Naive B cell (primary cell): ENCODE results near the gene GAK. TPM values are rescaled to one million over a fixed set of nuclear protein-coding genes. Genes with fewer than 3 reads are reported as not detected.

Experiments used
- ATAC-seq, 2 donors: fragments of 150-1000 bp; cut with Tn5 transposase; 2 replicates each; pipeline ENCODE4 v1.10.0; 2021; ENCODE audit warnings: low read depth in 2 of 2, mild to moderate bottlenecking in 2 of 2, moderate library complexity in 2 of 2
- DNase-seq: peaks from one replicate; pipeline ENCODE4 v3.0.0; 2022
- H3K27ac Mint-ChIP-seq, 6 donors: one replicate each; pipeline ENCODE4 v1.8.0; 2020 to 2022; ENCODE audit warnings: mild to moderate bottlenecking in 6 of 6, mixed read lengths in 6 of 6, moderate library complexity in 5 of 6, inconsistent platforms in 2 of 6
- H3K27me3 Mint-ChIP-seq, 3 donors: one replicate each; pipeline ENCODE4 v1.8.0; 2021 to 2022; ENCODE audit warnings: mixed read lengths in 3 of 3, mild to moderate bottlenecking in 1 of 3
- H3K36me3 Mint-ChIP-seq, 2 donors: one replicate each; pipeline ENCODE4 v1.8.0; 2020 to 2022; ENCODE audit warnings: mixed read lengths in 2 of 2, inconsistent platforms in 1 of 2, mild to moderate bottlenecking in 1 of 2
- H3K4me1 Mint-ChIP-seq, 3 donors: one replicate each; pipeline ENCODE4 v1.8.0; 2020 to 2022; ENCODE audit warnings: mixed read lengths in 3 of 3, inconsistent platforms in 1 of 3, mild to moderate bottlenecking in 1 of 3, moderate library complexity in 1 of 3
- H3K4me3 Mint-ChIP-seq, 8 donors: one replicate each; pipeline ENCODE4 v1.8.0; 2020 to 2022; ENCODE audit warnings: mild to moderate bottlenecking in 8 of 8, mixed read lengths in 8 of 8, moderate library complexity in 8 of 8, inconsistent platforms in 2 of 8
- H3K9me3 Mint-ChIP-seq, 7 donors: one replicate each; pipeline ENCODE4 v1.8.0; 2020 to 2022; ENCODE audit warnings: mixed read lengths in 7 of 7, mild to moderate bottlenecking in 5 of 7, inconsistent platforms in 2 of 7, moderate library complexity in 1 of 7
- polyA plus RNA-seq, 6 donors: library from polyadenylated mRNA; unstranded; fragments of 300-500 nt; fragmentation: Illumina TruSeq; gene quantifications; one replicate each; pipeline ENCODE4 v1.2.3, GENCODE V29; 2021; ENCODE audit warnings: low read depth in 6 of 6

Gene GAK
- polyA plus RNA-seq, 6 donors from 2014 or later = 28.5 to 71.3 (median 48.1) TPM

DNA sequence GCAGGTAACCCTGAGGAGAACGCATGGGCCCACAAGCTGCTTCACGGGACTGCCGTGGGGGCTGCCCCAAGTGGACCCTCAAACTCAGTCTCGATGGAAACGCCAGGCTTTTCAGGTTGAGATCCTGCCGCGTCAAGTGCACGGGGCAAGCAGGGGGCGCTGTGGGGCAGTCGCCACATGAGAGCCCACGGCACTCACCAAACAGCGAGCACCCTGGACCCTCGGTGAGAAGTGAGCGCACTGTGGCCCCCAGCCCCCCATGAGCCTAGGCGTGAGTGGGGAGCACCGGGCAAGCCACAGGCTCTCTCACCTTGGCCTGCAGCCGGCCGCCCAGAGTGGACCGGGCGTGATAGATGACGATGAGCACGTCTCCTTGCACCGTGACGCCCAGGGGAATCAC lies 55.3 kb downstream of the GAK start:
- Mint-ChIP-seq H3K9me3 (no peaks in the 10 kb centered on the region), H3K4me1 (peaks cover 0 to 5% (median 4%) of the 10 kb centered on the region in 3 donors), H3K27ac (peak overlapping the region in 1 of 6 donors; percentile 88), H3K36me3 (peaks cover 8 to 38% of the 10 kb centered on the region in 2 donors), H3K27me3 (no peaks in the 10 kb centered on the region), H3K4me3 (no peak overlapping the region)
- DNase-seq (peak; percentile 17), ATAC-seq (no peak)

DNA sequence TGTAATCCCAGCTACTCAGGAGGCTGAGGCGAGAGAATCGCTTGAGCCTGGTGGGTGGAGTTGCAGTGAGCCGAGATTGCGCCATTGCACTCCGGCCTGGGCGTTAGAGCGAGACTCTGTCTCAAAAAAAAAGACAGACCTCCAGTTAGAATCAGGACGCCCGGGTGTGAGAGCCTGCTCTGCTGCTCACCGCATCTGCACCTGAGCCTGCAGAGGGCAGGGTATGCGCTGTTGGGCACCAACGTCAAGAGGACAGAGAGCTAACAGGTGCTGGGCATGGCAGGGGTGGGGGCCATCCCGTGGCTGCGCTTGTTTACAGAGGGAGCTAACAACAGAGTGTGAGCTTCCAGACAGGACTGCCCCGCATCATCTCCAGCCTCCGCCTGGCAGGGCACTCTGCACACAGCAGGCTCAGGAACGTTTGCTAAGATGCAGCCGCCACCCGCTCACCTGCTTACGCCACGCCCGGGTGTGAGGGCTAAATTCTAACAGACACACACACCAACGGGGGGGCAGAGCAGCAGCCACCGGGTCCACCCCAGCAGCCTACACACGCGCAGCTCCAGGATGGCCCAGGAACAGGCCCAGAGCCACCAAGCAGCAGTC lies 56.2 kb downstream of the GAK start:
- DNase-seq (no peak), ATAC-seq (no peak)
- Mint-ChIP-seq H3K4me3 (peak overlapping the region in 1 of 8 donors; percentile 47), H3K27ac (peak overlapping the region in 1 of 6 donors; percentile 74), H3K4me1 (peaks cover 0 to 5% (median 4%) of the 10 kb centered on the region in 3 donors), H3K36me3 (peaks cover 8 to 38% of the 10 kb centered on the region in 2 donors), H3K9me3 (no peaks in the 10 kb centered on the region), H3K27me3 (no peaks in the 10 kb centered on the region)

DNA sequence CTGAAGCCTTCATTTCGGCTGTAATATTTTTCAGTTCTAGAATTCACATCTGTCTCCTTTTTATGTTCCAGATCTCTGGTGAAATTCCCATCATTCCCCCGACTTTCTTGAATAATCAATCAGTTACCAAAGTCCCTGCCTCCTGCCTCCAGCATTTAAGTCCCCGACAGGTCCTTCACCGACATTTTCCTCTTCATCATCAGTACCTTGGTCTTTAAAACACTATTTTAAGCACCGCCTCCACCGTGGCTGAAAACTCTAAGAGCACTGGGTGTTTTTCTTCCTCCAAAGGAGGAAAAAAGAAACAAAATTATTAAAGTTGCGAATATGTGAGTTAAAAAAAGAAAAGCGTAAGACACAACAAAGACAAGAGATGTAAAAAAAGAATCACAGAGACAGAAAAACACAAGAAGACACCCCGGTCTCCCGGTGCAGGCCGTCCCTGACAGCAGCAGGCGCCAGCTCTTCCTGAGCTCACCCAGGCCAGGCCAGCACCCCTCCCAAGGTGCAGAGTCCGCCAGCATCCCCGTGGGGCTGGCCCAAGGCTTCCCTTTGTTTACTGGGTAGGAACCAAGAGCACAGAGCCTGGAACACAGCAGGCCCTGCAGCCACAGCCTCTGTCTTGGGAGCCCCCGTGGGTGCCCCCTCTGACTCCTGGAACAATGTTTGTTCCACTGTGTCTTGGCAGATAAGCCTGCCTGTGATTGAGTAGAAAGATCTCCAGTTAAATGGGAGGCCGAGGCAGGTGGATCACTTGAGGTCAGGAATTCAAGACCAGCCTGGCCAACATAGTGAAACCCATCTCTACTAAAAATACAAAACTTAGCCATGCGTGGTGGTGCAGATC lies 56.9 kb downstream of the GAK start:
- peaks cover 8 to 38% of the 10 kb centered on the region in 2 donors for H3K36me3 Mint-ChIP-seq
- ATAC-seq = no peak

DNA sequence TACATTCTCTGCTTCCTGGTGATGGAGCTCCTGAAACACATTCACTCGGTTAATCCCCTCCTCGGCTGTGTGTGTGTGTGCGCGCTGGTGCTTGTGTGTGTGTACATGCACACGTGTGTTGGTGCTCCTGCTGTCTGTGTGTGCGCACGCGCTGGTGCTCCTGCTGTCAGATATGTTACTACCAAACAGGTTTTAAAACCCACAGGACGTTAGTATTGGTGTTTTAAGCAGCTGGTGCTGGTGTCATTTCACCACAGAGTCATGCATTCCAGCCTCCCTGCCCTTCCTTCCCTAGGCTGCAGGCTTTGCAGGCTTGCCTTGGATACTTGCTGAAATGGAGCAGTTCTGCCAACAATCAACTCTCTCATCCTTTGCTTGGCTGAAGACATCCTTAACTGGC lies 58.1 kb downstream of the GAK start:
- DNase-seq = no peak
- H3K4me3 Mint-ChIP-seq = no peak overlapping the region
- H3K36me3 Mint-ChIP-seq = peaks cover 0 to 28% of the 10 kb centered on the region in 2 donors
- H3K27ac Mint-ChIP-seq = no peak overlapping the region
- ATAC-seq = no peak
- peaks cover 0 to 5% (median 4%) of the 10 kb centered on the region in 3 donors for H3K4me1 Mint-ChIP-seq
- no peaks in the 10 kb centered on the region for H3K9me3 Mint-ChIP-seq
- H3K27me3 Mint-ChIP-seq = no peaks in the 10 kb centered on the region

More for the DNA sequence above, 56.9 kb downstream of the GAK start:
- H3K27ac Mint-ChIP-seq = peak overlapping the region in 1 of 6 donors; percentile 40
- no peaks in the 10 kb centered on the region for H3K9me3 Mint-ChIP-seq
- H3K4me1 Mint-ChIP-seq = peaks cover 0 to 5% (median 4%) of the 10 kb centered on the region in 3 donors
- H3K27me3 Mint-ChIP-seq = no peaks in the 10 kb centered on the region
- peak overlapping the region in 1 of 8 donors; percentile 56 for H3K4me3 Mint-ChIP-seq
- DNase-seq = no peak

DNA sequence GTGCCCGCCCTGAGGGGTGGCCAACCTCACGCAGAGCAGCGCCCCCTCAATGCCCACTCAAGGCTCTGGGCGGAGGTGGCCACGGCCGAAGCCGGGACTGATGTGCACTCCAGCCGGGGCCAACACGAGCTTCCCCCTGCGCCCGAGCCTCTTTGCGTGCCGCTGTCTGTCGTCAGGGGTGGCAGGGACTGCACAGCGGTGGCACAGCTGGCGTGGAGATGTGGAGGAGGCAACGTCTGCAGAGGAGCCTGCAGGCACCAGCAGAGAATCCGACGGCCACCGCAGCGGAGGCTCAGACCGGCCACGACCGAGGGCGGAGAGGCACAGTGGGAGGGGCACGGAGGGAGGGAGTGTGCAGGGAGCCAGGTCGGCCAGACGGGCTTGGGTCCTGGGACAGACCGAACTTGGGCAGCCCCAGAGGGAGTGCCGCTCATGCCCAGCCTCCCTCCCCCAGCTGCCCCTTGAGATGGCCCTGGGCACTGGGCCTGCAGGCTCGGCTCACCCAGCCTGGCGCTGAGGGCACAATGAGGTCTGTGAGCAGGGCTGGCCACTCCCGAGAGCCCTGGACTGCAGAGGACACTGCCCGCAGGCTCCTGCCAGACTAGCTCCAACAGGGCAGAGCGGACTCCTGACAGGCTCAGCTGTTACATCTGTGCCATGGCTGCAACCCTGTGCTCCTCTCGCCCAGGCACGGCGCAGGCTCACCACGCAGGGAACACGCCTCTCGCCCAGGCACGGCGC lies 59.7 kb downstream of the GAK start:
- no peak for ATAC-seq
- Mint-ChIP-seq H3K4me3 (no peak overlapping the region), H3K36me3 (peaks cover 0 to 21% of the 10 kb centered on the region in 2 donors), H3K9me3 (no peaks in the 10 kb centered on the region), H3K27me3 (no peaks in the 10 kb centered on the region), H3K4me1 (peaks cover 0 to 5% (median 4%) of the 10 kb centered on the region in 3 donors), H3K27ac (no peak overlapping the region)
- no peak for DNase-seq

DNA sequence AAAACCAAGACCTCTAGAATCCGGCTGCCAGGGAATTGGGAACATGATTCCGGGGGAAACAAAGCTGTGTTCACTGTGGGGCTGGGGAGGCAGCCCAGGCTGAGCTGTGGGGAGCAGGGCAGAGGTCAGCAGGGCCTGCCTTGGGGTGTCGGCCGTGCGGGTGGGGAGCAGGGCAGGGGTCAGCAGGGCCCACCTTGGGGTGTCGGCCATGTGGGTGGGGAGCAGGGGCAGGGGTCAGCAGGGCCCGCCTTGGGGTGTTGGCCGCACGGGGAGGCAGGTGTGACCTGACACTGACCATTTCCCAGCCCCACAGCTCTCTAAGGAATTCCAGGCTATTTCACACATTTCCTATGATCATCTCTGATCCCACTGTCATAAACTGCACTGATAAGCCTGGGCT lies 60.6 kb downstream of the GAK start:
- Mint-ChIP-seq H3K4me1 (peaks cover 0 to 5% (median 4%) of the 10 kb centered on the region in 3 donors), H3K4me3 (no peak overlapping the region), H3K27me3 (no peaks in the 10 kb centered on the region), H3K36me3 (peaks cover 0 to 21% of the 10 kb centered on the region in 2 donors), H3K27ac (peak overlapping the region in 1 of 6 donors; percentile 59), H3K9me3 (no peaks in the 10 kb centered on the region)
- DNase-seq (no peak), ATAC-seq (no peak)

DNA sequence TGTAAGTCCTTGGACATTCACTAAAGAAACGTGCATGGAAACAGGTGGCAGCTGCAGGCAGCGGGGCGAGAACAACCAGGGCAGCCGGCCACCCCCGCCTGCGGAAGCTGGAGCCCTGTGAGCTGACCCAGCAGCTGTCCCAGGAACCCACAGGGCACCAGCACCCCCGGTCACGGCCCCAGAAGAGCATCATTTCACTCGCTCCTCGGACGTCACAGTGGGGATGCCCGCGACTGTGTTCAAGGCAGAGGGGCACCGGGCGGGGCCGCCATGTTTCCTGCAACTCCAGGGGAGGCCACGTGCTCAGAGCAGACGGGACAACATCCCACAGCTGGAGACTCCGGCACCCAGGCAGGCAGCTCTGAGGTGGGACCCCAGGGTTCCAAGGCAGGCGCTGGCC lies 61.2 kb downstream of the GAK start:
- H3K27ac Mint-ChIP-seq = no peak overlapping the region
- no peak overlapping the region for H3K4me3 Mint-ChIP-seq
- DNase-seq = no peak
- H3K9me3 Mint-ChIP-seq = no peaks in the 10 kb centered on the region
- no peaks in the 10 kb centered on the region for H3K27me3 Mint-ChIP-seq
- H3K36me3 Mint-ChIP-seq = peaks cover 0 to 21% of the 10 kb centered on the region in 2 donors
- no peak for ATAC-seq
- peaks cover 0 to 5% (median 4%) of the 10 kb centered on the region in 3 donors for H3K4me1 Mint-ChIP-seq

DNA sequence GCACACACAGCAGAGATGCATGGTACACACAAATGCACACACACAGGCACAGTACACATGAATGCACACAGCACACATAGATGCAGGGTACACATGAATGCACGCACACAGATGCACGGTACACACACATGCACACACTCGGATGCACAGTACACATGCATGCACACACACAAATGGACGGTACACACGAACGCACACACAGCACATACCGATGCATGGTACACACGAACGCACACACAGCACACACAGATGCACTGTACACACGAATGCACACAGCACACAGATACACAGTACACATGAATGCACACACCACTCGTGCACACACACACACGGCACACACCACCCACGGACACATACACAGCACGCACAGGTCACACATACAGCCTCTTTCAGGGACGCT lies 62.3 kb downstream of the GAK start:
- ATAC-seq = no peak

DNA sequence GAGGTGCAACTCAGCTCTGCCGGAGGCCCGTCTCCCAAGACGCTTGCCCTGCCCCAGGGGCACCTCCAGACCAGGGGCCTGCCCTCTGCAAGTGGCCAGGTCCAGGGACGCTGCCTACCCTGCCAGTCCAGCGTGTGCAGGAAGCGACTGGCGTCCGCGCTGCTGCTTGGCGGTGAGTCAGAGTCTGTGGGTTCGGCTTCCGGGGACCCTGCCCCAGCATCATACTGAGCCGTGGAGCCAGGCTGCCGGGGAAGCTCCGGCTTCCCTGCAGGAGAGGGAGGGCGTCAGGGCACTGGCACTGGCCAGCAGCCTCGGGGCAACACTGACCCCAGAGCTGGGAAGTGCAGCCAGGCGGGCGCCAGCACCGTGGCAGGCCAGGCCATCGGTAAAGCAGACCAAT lies 63.7 kb downstream of the GAK start:
- H3K36me3 Mint-ChIP-seq = peaks cover under 1 to 5% of the 10 kb centered on the region in 2 donors
- no peak for DNase-seq
- H3K9me3 Mint-ChIP-seq = no peaks in the 10 kb centered on the region
- H3K4me1 Mint-ChIP-seq = peaks cover 0 to 3% (median 1%) of the 10 kb centered on the region in 3 donors
- no peaks in the 10 kb centered on the region for H3K27me3 Mint-ChIP-seq
- H3K4me3 Mint-ChIP-seq = no peak overlapping the region
- no peak overlapping the region for H3K27ac Mint-ChIP-seq
- ATAC-seq = no peak

More for the DNA sequence above, 62.3 kb downstream of the GAK start:
- peaks cover 0 to 16% of the 10 kb centered on the region in 2 donors for H3K36me3 Mint-ChIP-seq
- no peak for DNase-seq
- no peaks in the 10 kb centered on the region for H3K27me3 Mint-ChIP-seq
- no peak overlapping the region for H3K27ac Mint-ChIP-seq
- peak overlapping the region in 1 of 8 donors; percentile 19 for H3K4me3 Mint-ChIP-seq
- H3K4me1 Mint-ChIP-seq = peaks cover 0 to 5% (median 4%) of the 10 kb centered on the region in 3 donors
- H3K9me3 Mint-ChIP-seq = no peaks in the 10 kb centered on the region

DNA sequence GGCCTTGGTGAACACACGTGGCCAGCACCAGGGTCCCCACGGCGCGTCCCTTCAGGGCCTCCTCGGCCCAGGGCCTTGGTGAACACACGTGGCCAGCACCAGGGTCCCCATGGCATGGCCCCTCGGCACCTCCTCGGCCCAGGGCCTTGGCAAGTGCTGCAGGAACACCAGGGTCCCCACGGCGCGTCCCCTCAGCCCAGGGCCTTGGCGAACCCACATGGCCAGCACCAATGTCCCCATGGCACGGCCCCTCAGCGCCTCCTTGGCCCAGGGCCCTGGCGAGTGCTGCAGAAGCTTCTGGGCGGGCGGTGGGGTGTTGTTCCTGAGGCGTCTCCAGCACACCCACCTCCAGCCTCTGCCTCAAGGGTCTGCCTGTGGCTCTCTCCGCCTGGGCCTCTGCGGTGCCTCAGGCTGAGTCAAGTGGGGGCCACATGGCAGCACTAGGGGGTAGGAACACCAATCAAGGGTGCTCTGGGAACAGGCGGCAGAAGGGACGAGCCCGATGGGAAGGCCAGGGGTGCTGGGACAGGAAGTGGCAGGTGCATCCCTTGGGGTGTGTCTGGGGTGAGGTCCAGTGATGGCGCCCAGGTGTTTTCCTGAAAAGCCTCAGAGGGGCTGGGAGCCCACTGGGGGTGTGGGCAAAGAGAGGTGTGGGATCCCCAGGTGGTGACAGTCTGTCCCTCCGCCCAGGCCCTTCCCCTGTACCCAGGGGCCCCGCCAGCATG lies 64.4 kb downstream of the GAK start:
- Mint-ChIP-seq H3K4me3 (no peak overlapping the region), H3K27me3 (no peaks in the 10 kb centered on the region), H3K9me3 (no peaks in the 10 kb centered on the region), H3K36me3 (peaks cover 8 to 9% of the 10 kb centered on the region in 2 donors), H3K27ac (no peak overlapping the region), H3K4me1 (no peaks in the 10 kb centered on the region)
- ATAC-seq (no peak), DNase-seq (no peak)

DNA sequence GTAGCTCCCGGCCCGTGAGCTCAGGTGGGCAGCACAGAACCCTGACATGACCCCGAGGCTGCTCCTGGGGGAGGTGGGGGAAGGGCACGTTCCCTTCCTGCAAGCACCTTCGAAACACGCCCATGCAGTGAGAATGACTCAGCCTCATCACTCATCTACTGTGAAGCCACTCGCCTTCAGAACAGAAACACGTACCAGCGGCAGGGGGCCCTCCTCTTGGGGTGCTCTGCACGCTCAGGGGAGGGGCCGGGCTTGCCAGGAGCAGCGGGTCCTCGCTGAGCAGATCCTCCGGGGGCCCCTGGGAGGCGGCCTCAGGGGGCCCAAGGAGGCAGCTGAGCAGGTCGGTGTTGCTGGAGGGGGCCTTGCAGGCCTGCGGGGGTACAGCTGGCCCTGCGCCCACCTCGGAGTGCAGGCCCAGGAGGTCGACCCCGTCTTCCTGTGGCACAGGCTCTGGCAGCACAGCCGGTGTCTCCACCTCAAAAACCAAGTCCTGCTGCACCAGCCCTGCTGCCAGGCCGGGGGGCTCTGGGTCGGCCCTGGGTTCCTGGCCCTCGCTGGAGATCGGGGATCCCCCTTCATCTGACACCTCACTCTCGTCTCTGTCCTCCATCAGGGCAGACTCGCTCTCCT lies 65.2 kb downstream of the GAK start:
- Mint-ChIP-seq H3K9me3 (no peaks in the 10 kb centered on the region), H3K27ac (no peak overlapping the region), H3K4me3 (no peak overlapping the region), H3K4me1 (no peaks in the 10 kb centered on the region), H3K36me3 (peaks cover 9 to 12% of the 10 kb centered on the region in 2 donors), H3K27me3 (no peaks in the 10 kb centered on the region)
- no peak for DNase-seq
- ATAC-seq = no peak

DNA sequence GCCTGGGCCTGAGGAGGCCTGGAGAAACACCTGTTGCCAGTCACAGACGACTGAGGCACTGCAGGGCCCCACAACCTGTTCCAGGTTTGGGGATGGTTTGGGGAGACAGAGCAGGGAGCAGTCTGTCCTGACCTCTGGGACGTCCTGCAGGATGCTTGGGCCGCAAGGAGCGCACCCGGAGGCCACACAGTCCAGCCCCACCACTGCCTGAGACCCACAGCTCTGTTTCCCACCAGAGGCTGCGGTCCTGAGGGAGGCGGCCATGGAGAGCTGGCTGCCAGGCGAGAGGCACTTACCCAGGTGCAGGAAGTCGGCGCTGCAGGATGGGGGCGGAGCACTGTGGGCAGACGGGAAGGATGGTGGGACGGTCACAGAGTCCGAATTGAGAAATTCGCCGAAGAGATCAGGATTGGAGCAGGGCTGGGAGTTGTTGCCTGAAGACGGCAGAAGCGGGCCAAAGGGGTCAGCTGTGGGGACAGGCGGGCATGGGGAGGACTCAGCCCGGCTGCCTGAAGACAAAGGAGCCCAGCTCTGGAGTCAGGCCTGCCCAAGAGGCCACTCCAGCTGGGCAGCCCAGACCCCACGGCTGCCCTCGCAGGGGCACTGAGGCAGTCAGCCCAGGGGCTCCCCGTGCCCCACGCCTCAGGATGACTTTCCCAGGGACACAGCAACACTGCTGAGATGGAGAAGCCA lies 65.9 kb downstream of the GAK start:
- Mint-ChIP-seq H3K36me3 (peaks cover 9 to 18% of the 10 kb centered on the region in 2 donors), H3K9me3 (no peaks in the 10 kb centered on the region), H3K4me1 (no peaks in the 10 kb centered on the region), H3K27ac (peak overlapping the region in 1 of 6 donors; percentile 57), H3K4me3 (peak overlapping the region in 1 of 8 donors; percentile 2), H3K27me3 (no peaks in the 10 kb centered on the region)
- ATAC-seq = no peak
- DNase-seq = no peak
